GM19238 (cell line): ENCODE results near the gene PRR5.
"Not testable (repeated sequence)": the region's sequence is repeated elsewhere in the genome, so short reads cannot be mapped to it uniquely, and the experiment has no call there.

ENCODE experiments used
- DNase-seq: peaks from one replicate; pipeline ENCODE4 v3.0.0; 2011; ENCODE audit warnings: low spot score; ENCODE audit not compliant: insufficient read length

The PRR5 gene

DNA sequence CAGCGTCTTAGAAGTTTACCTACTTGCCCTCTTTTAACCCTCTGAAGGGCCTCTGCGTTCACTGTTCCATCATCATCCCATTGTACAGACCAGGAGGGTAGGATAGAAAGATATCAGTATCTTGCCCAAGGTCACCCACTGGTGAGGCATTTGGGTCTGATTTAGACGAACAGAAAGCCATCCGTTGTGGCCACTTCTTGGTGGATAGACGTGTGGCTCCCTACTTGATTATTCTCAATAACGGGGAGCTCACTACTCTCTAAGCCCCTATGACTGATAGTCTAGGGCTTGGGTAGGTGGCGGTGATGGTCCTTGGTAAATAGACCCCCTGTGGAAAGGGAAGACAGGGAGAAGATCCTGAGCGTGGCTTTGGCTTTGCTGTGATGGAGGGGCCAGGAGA is 28.6 kb upstream of the PRR5 start:
- no peak for DNase-seq

DNA sequence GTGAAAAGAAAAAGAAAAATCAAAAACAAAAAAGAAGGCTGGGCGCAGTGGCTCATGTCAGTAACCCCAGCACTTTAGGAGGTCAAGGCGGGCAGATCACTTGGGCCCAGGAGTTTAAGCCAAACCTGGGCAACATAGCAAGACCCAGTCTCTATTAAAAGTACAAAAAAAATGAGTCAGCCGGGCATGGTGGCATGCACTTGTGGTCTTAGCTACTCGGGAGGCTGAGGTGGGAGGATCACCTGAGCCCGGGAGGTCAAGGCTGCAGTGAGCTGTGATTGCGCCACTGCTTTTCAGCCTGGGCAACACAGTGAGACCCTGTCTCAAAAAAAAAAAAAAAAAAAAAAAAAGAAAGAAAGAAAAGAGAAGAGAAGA is 26.0 kb upstream of the PRR5 start:
- DNase-seq = not testable (repeated sequence)

GRCh38 chr22:44676441-44677352 is 25.3 kb upstream of the PRR5 start:
- DNase-seq = no peak

DNA sequence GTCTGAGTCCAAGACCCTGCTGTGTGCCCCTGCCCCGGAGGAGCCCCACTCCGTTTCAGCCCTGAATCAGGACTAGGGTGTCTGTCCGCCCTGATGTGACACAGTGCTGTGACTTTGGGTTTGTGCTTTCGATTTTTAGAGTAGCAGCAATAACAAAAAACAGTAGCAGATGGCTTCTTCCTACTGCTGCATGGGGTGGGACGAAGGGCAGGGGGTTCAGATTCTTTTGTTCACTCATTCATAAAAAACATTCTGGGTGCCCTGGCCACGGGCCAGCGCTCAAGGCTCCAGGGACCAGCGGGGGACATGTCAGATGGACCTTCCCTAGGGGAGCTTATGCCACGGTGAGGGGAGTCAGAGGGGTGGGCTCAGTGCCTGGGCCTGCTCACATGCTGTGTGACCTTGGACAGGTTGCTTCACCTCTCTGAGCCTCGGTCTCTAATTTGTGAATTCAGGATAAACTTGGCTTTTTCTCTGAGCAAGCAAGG is 24.6 kb upstream of the PRR5 start:
- no peak for DNase-seq

DNA sequence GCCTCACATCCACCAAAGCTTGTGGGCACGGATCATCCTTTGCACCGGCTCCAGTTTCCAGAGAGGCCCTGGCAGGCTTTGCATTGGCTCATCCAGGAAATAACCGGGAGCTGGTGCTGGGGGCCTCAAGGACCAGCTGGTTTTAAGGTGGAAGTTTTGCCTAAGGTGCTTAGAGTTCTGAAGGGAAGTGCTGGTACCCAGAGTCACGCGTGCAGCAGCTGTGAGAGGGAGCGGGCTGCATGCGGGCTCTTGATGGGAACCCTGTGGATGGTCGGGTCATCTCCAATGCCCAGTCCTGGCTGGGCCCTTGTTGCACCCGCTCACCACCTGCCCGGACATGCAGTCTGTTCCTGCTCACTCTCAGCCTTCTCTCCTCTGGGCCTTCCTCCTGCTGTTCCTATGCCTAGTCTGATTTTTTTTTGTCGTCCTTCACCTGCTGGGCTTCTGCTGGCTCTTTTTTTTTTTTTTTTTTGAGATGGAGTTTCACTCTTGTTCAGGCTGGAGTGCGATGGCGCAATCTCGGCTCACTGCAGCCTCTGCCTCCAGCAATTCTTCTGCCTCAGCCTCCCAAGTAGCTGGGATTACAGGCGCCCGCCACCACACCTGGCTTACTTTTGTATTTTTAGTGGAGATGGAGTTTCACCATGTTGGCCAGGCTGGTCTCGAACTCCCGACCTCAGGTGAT is 24.0 kb upstream of the PRR5 start:
- no peak for DNase-seq

GRCh38 chr22:44678556-44679305 is 23.3 kb upstream of the PRR5 start:
- no peak for DNase-seq

GRCh38 chr22:44679306-44679647 is 22.7 kb upstream of the PRR5 start:
- not testable (repeated sequence) for DNase-seq

- no peak for DNase-seq
Measured at GRCh38 chr22:44680058-44680457, 21.9 kb upstream of the PRR5 start.

DNA sequence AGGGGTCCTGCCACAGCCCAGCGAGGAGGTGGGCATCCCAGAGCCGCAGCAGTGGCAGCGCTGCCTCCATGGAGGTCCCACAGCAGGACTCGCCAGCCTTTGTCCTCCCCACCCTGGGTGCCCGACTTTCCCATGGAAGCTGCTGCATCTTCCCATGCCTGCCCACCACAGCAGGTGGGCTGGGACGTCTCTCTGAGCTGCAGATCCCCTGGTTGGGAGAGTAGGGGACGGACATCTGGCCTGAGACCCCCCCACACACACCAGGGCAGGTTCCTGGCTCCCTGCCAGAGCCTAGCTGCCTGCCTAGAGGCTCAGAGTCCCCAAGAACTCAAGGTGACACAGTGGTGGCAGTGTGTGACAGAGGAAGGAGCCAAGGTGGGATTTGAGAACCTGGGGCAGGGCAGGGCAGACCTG is 21.5 kb upstream of the PRR5 start:
- DNase-seq = no peak

DNA sequence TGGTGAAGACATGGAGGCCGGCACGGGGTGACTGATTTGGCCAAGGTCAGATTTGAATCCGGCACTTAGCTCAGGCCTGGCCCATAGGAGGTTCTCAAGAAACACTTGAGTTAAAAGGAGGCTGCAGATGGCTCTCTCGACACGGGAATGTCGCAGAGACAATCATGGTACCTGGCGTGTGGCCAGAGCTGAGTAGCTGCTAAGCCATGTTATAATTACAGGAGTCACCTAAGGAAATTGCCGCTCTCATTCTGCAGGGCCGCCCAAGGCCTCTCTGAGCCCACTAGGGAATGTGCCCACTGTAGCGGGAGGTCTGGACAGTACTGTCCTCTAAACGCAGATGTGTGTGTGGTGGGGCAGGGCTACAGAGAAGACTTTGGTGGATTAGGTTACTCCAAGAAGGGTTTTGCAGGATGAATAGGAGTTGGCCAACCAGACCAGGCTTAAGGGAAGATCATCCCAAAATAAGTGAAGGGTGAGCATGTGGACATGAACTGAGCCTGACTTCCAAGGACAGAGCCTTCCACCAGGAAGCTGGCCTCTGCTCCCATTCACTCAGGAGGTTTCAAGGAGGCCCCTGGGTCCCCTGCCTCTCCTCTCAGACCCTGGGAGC is 19.3 kb upstream of the PRR5 start:
- DNase-seq = no peak

- DNase-seq = peak; percentile 31
Measured at GRCh38 chr22:44683237-44683636, 18.8 kb upstream of the PRR5 start.

DNA sequence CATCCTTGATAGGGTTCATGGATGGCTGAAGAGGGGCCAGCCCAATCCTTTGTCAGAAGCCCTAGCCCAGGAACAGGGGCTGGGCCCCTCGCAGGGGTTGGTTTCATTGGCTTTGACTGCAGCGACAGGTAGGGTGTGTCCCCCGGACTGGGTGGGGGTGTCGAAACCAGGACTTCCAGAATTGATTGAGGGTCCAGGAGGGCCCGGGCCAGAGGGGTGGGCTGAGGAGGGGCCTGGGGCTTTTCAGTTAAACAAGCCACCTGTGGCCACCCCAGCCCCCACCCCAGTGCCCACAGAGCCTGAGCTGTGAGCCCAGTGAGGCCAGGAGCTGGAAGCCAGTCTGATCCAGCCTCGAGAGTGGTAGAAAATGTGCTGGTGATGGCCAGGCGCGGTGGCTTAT is 18.1 kb upstream of the PRR5 start:
- DNase-seq = no peak

DNA sequence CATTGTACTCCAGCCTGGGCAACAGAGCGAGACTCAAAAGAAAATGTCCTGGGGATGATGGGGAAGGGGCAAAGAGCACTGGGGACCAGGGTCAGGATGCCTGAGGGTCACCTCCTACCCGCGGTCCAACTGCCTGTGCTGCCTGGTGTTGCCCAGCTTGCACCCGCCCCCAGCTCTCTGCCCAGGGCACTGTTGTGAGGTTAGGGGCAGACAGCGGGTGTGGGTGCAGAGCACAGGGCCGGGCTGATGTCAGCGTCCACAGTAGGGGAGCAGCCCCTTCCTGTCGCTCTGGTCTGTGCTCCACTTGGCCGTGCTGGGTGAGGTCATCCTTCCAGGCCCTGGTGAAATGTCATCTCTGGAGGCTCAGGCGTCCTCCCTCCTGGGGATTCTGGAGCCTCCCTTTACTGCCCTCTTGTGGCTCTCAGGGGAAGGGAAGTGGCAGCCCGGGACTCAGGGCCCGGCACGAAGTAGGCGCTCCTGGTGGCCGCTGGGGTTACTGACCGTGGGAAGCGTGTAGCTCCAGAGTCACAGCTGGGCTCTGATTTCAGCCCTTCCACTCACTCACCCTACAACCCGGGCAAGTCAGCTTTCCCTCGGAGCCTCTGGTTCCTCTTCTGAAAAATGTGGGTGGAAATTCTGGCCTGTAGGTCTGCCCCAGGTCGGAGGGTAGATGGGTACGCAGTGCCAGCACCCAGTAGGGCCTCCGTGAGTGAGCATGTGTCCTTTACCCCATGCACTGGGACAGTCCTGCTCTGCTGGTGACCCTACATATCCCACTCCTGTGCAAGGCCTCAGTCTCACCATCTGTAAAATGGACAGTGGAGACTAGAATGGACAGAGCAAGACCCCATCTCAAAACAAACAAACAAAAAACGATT is 17.3 kb upstream of the PRR5 start:
- peak; percentile 79 for DNase-seq

- peak; percentile 42 for DNase-seq
Measured at GRCh38 chr22:44685384-44686056, 16.5 kb upstream of the PRR5 start.

DNA sequence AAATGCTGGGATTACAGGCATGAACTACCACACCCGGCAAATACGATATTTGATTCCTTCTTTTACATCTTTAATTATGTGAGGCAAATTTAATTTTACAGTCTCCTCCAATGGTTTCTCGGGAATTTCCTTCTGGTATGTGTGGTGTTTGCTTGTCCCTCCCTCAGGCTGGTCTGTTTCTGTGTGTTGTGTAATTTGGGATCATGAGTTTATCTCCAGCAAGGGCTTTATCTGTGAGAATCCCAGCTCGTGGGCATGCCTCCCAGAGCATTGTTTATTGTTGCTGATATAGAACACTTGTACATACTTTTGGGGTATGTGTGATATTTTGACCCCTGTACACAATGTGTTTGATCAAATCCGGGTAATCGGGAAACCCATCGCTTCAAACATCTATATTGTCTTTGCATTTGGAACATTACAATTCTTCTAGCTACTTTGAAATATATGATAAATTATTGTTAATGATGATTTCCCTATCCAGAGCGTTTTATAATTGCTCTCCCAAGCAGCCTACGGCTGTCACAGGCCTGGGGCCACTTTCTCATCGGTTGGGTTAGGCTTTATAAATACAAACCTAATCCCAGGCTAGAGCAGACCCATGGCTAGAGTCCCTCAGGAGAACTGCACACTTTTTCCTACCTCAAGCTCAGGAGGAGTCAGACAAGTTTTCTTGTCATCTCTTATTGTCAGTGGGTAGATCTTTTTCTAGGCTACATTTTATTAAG is 15.0 kb upstream of the PRR5 start:
- no peak for DNase-seq

DNA sequence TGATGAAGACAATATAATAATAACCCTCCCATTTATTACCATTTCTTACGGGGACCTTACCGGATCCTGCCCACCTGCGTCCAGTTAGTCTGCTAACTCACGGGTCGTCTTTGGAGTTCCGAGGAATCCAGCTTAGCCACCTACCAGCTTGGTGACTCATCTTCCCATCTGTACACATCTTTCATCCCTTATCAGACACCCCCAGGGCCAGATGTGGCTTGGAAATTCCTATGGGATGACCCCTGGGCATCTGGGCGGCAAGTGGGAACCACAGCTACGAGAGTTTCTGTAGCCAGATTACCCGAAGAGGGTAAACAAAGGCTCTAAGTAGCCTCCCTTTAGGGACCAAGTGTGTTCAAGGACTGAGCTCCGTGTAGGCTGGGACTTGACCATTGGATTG is 12.8 kb upstream of the PRR5 start:
- no peak for DNase-seq

- no peak for DNase-seq
Measured at GRCh38 chr22:44689915-44690524, 12.0 kb upstream of the PRR5 start.

DNA sequence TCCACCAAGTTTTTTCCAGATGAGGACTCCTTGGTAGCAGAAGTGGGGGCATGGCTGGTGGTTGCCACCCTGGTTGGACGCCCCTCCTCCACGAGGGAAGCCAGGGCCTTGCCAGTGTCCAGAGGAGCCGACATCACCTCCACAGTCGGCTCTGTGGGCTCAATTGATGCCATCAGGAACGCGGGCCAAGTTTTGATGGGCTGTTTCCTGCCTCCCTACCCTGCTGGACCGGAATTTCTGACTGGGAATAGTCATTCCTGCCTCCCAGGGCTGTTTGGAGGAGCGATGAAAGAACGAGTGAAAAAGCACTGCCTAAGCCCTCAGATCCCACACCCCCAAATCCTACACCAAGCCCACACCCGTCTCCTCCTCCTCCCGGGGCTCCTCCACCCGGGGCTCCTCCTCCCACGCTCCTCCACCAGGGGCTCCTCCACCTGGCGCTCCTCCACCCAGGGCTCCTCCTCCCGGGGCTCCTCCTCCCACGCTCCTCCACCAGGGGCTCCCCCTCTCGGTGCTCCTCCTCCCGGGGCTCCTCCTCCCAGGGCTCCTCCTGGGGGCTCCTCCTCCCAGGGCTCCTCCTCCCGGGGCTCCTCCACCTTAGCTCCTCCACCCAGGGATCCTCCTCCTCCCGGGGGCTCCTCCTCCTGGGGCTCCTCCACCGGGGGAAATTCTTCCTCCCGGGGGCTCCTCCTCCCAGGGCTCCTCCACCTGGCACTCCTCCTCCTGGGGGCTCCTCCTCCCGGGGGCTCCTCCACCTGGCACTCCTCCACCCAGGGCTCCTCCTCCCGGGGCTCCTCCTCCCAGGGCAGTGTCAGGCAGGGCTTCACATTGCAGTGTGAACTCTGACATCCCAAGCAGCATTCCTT is 10.0 kb upstream of the PRR5 start:
- no peak for DNase-seq
